Kidney (tissue), 14 donors: ENCODE measurements around the gene PEPD. TPM values are rescaled to one million over a fixed set of nuclear protein-coding genes. Genes with fewer than 3 reads are reported as not detected.
"Not testable (repeated sequence)": the region's sequence is repeated elsewhere in the genome, so short reads cannot be mapped to it uniquely, and the experiment has no call there.

Source experiments
- DNase-seq, 5 donors: peaks; one replicate each; pipeline ENCODE4 v3.0.0-alpha.2; 2013 to 2020
- FAIRE-seq: peaks from 2 replicates; lab custom pipeline; 2012; peaks lifted over from hg19 to GRCh38; lab: Jason Lieb, UNC
- H3K27ac ChIP-seq, 2 donors: one replicate each; pipeline ENCODE4 v1.7.0; 2013; ENCODE audit warnings: low read depth in 2 of 2, low read length in 2 of 2, inconsistent platforms in 1 of 2
- H3K27me3 ChIP-seq: one replicate; pipeline ENCODE4 v1.7.1; 2013; ENCODE audit warnings: low read length, inconsistent platforms; ENCODE audit not compliant: control insufficient read depth, insufficient read depth
- H3K36me3 ChIP-seq, 3 donors: one replicate each; pipeline versions ENCODE4 v1.7.0 to v1.7.1; 2013; ENCODE audit warnings: low read length in 3 of 3, control low read depth in 1 of 3, inconsistent platforms in 1 of 3; ENCODE audit not compliant: insufficient read depth in 3 of 3, control insufficient read depth in 2 of 3
- H3K4me1 ChIP-seq, 3 donors: one replicate each; pipeline versions ENCODE4 v1.7.0 to v1.7.1; 2013; ENCODE audit warnings: low read length in 3 of 3, inconsistent platforms in 1 of 3, low read depth in 1 of 3; ENCODE audit not compliant: control insufficient read depth in 2 of 3, insufficient read depth in 2 of 3
- H3K4me3 ChIP-seq, 3 donors: one replicate each; pipeline versions ENCODE4 v1.7.0 to v1.8.1; 2013; ENCODE audit warnings: low read length in 3 of 3, control low read depth in 1 of 3, inconsistent platforms in 1 of 3
- H3K9ac ChIP-seq, 3 donors: one replicate each; pipeline versions ENCODE4 v1.7.0 to v1.7.1; 2013; ENCODE audit warnings: low read length in 3 of 3, control low read depth in 1 of 3, inconsistent platforms in 1 of 3
- H3K9me3 ChIP-seq, 3 donors: one replicate each; pipeline versions ENCODE4 v1.7.0 to v1.7.1; 2013; ENCODE audit warnings: low read length in 3 of 3, control low read depth in 1 of 3, inconsistent platforms in 1 of 3; ENCODE audit not compliant: control insufficient read depth in 2 of 3, insufficient read depth in 1 of 3
- CTCF ChIP-seq: IDR thresholded peaks from 3 replicates; pipeline ENCODE4 v1.5.1; 2012; ENCODE audit warnings: mild to moderate bottlenecking, moderate library complexity, borderline replicate concordance; ENCODE audit not compliant: insufficient read depth; ENCODE audit errors: extremely low read depth
- intact Hi-C: fragments of 100-400 bp; cut with DNase I; formaldehyde crosslinking; loops from one replicate; pipeline ENCODE4 v1.11.1; 2022
- polyA plus RNA-seq: library from polyadenylated mRNA; stranded (reverse); fragments of 350-450 nt; fragmentation: Illumina TruSeq; extraction: RNeasy Lipid Tissue Mini Kit (QIAGEN cat#74804); gene quantifications from one replicate; pipeline ENCODE4 v1.2.3, GENCODE V29; 2014; ENCODE audit warnings: low read depth, low replicate concordance; ENCODE audit not compliant: insufficient read depth
- total RNA-seq: library from RNA; stranded (reverse); fragmentation: NEBNext Ultra II Directional; extraction: Animal tissue kit (Norgen Biotek cat#: 25700); gene quantifications from one replicate; pipeline ENCODE4 v1.2.1, GENCODE V29; 2021
- donor health status: control.
- donor health status: control.
- donor health status: control.
- donor health status: control.
- donor health status: control.
- donor health status: DM: yes; HTN: yes; CAD: no.
- donor health status: Normal renal cell carcinoma (clear cell type).

The PEPD gene
- total and polyA plus RNA-seq, 2 donors from 2014 or later: 71.4 to 402 TPM

DNA sequence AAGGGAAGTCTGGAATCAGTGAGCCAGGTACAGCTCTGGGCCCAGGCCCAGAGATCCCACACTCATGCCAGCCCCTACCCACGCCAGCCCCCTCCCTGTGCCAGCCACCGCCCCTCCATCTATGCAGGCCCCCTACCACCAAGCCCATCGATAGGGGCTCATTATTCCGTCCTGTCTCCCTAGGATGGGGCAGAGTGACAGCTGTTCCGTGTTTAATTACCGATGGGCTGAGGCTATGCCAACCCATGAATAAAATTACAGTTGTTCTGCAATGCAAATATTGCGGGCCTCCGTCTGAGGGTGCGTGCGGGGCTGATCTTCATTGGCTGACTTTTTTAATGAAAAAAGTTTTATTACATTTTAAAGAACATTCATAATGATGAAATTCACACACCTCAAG lies 35.6 kb upstream of the PEPD start:
- no peak overlapping the region for H3K9ac ChIP-seq
- intact Hi-C loops: no loop called here
- no peak for FAIRE-seq

DNA sequence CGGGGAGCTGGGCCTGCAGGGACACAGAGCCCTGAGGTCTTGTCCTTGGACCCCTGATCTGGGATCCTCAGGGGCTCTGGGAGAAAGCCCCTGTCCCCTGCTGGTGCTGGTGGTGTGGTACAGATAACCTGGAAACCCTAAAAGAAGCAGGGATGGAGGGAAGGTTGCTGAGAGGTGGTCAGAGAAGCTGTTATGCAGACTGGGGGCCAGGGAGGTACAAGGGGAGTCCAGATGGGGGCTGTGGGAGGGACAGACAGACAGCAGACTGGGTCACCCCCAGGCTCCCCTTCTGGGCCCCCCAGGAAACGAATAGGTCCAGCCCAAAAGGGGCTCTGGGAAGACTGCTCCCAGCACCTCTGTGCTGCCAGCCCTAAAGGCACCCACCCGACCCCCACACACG lies 34.7 kb upstream of the PEPD start:
- intact Hi-C loops: no loop called here
- DNase-seq: no peak
- TF ChIP-seq CTCF: no peak
- H3K4me3 ChIP-seq: no peak overlapping the region
- no peaks in the 10 kb centered on the region for H3K4me1 ChIP-seq
- H3K36me3 ChIP-seq: no peaks in the 10 kb centered on the region
- no peaks in the 10 kb centered on the region for H3K9me3 ChIP-seq
- no peaks in the 10 kb centered on the region for H3K27me3 ChIP-seq
- FAIRE-seq: no peak
- H3K27ac ChIP-seq: no peak overlapping the region
- no peak overlapping the region for H3K9ac ChIP-seq

More for the DNA sequence above, 35.6 kb upstream of the PEPD start:
- Histone ChIP-seq H3K27me3 (no peaks in the 10 kb centered on the region), H3K4me1 (no peaks in the 10 kb centered on the region), H3K27ac (no peak overlapping the region), H3K36me3 (no peaks in the 10 kb centered on the region), H3K4me3 (no peak overlapping the region), H3K9me3 (no peaks in the 10 kb centered on the region)
- no peak for DNase-seq
- TF ChIP-seq CTCF: no peak

DNA sequence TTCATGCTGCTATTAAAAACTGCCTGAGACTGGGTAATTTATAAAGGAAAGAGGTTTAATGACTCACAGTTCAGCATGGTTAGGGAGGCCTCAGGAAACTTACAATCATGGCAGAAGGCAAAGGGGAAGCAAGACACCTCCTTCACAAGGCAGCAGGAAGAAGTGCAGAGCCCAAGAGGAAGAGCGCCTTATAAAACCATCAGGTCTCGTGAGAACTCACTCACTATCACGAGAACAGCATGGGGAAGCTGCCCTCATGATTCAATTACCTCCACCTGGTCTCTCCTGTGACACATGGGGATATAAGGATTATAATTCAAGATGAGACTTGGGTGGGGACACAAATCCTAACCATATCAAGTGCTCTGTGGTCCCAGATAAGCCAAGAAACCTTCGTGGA lies 34.1 kb upstream of the PEPD start:
- H3K4me1 ChIP-seq, FAIRE-seq, H3K4me3 ChIP-seq, intact Hi-C loops, H3K27me3 ChIP-seq, H3K36me3 ChIP-seq, H3K9ac ChIP-seq, DNase-seq, H3K27ac ChIP-seq, H3K9me3 ChIP-seq: not testable (repeated sequence)

DNA sequence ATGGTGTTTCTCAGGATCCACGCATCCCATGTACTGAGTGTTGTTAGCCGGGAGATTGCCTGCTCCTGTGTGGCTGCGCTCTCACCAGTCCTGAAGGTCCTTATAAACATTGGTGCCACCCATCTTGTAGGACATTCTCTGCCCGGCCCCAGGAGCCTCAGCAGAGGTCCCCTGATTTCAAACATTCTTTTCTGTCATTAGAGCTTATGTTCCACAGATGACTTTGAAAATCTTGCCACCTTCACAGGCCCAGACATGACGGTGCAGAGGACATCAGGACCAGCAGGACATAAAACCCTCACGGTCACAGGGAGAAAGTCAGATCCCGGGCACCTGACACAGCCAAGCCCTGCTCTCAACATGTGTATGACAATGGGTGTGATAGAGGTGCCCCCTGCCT lies 33.2 kb upstream of the PEPD start:
- intact Hi-C loops: no loop called here
- TF ChIP-seq CTCF: no peak
- Histone ChIP-seq H3K36me3 (no peaks in the 10 kb centered on the region), H3K27ac (no peak overlapping the region), H3K9me3 (no peaks in the 10 kb centered on the region), H3K27me3 (no peaks in the 10 kb centered on the region), H3K9ac (no peak overlapping the region), H3K4me1 (no peaks in the 10 kb centered on the region), H3K4me3 (no peak overlapping the region)
- DNase-seq (peak in 1 of 5 donors; percentile 31), FAIRE-seq (no peak)
